Measurements from ENCODE around the gene ANKRD11. TPM values are rescaled to one million over a fixed set of nuclear protein-coding genes. Genes with fewer than 3 reads are reported as not detected.

Gene ANKRD11
- total RNA-seq, 1 donor from 2014 or later = 209 TPM

GRCh38 chr16:89237733-89238132 is 252.6 kb downstream of the ANKRD11 start:
- Mint-ChIP-seq H3K36me3 (ENCODE audit: unreplicated experiment) (peaks cover 21% of the 10 kb centered on the region), H3K27ac (ENCODE audit: unreplicated experiment) (no peak overlapping the region), H3K4me1 (ENCODE audit: unreplicated experiment) (peaks cover 9% of the 10 kb centered on the region), H3K9me3 (ENCODE audit: unreplicated experiment) (no peaks in the 10 kb centered on the region), H3K4me3 (ENCODE audit: unreplicated experiment) (no peak overlapping the region), H3K27me3 (ENCODE audit: unreplicated experiment) (no peaks in the 10 kb centered on the region)
- TF ChIP-seq, protein P1, sequence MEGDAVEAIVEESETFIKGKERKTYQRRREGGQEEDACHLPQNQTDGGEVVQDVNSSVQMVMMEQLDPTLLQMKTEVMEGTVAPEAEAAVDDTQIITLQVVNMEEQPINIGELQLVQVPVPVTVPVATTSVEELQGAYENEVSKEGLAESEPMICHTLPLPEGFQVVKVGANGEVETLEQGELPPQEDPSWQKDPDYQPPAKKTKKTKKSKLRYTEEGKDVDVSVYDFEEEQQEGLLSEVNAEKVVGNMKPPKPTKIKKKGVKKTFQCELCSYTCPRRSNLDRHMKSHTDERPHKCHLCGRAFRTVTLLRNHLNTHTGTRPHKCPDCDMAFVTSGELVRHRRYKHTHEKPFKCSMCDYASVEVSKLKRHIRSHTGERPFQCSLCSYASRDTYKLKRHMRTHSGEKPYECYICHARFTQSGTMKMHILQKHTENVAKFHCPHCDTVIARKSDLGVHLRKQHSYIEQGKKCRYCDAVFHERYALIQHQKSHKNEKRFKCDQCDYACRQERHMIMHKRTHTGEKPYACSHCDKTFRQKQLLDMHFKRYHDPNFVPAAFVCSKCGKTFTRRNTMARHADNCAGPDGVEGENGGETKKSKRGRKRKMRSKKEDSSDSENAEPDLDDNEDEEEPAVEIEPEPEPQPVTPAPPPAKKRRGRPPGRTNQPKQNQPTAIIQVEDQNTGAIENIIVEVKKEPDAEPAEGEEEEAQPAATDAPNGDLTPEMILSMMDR (IDR thresholded peaks at IDR 0.05) = no peak
- DNase-seq (ENCODE audit: extremely low spot score, unreplicated experiment) = no peak

GRCh38 chr16:89233678-89234490 is 256.5 kb downstream of the ANKRD11 start:
- no peak overlapping the region for H3K4me3 Mint-ChIP-seq (ENCODE audit: unreplicated experiment)
- no peaks in the 10 kb centered on the region for H3K4me1 Mint-ChIP-seq (ENCODE audit: unreplicated experiment)
- H3K27me3 Mint-ChIP-seq (ENCODE audit: unreplicated experiment) = no peaks in the 10 kb centered on the region
- H3K27ac Mint-ChIP-seq (ENCODE audit: unreplicated experiment) = no peak overlapping the region
- TF ChIP-seq, protein P1 (IDR thresholded peaks at IDR 0.05) = no peak
- H3K36me3 Mint-ChIP-seq (ENCODE audit: unreplicated experiment) = peaks cover 47% of the 10 kb centered on the region
- H3K9me3 Mint-ChIP-seq (ENCODE audit: unreplicated experiment) = peaks cover 7% of the 10 kb centered on the region
- DNase-seq (ENCODE audit: extremely low spot score, unreplicated experiment) = no peak

GRCh38 chr16:89232107-89232506 is 258.3 kb downstream of the ANKRD11 start:
- H3K4me1 Mint-ChIP-seq (ENCODE audit: unreplicated experiment) = no peaks in the 10 kb centered on the region
- DNase-seq (ENCODE audit: extremely low spot score, unreplicated experiment) = no peak
- peaks cover 18% of the 10 kb centered on the region for H3K9me3 Mint-ChIP-seq (ENCODE audit: unreplicated experiment)
- no peaks in the 10 kb centered on the region for H3K27me3 Mint-ChIP-seq (ENCODE audit: unreplicated experiment)
- TF ChIP-seq, protein P1 (IDR thresholded peaks at IDR 0.05) = no peak
- peaks cover 65% of the 10 kb centered on the region for H3K36me3 Mint-ChIP-seq (ENCODE audit: unreplicated experiment)
- H3K27ac Mint-ChIP-seq (ENCODE audit: unreplicated experiment) = no peak overlapping the region
- no peak overlapping the region for H3K4me3 Mint-ChIP-seq (ENCODE audit: unreplicated experiment)

DNA sequence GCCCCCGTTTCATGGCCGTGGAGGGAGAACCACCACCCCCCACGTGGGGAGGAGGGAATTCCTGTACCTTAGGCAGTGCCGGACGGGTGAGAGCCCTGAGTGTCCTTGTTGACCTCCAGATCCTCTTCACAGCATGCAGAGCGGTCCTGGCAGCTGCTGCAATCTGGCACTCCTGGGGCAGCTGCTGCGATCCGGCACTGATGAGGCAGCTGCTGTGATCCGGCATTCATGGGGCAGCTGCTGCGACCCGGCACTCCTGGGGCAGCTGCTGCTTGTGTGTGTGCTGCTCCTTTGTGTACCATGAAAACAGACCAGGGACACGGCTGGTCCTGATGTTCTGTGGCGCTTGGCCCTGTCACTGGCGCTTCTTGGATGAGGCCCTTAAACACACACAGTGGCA is 260.1 kb downstream of the ANKRD11 start:
- H3K36me3 Mint-ChIP-seq (ENCODE audit: unreplicated experiment) = peaks cover 78% of the 10 kb centered on the region
- TF ChIP-seq, protein P1 (IDR thresholded peaks at IDR 0.05) = no peak
- H3K4me3 Mint-ChIP-seq (ENCODE audit: unreplicated experiment) = no peak overlapping the region
- H3K4me1 Mint-ChIP-seq (ENCODE audit: unreplicated experiment) = no peaks in the 10 kb centered on the region
- H3K27me3 Mint-ChIP-seq (ENCODE audit: unreplicated experiment) = no peaks in the 10 kb centered on the region
- DNase-seq (ENCODE audit: extremely low spot score, unreplicated experiment) = no peak
- no peak overlapping the region for H3K27ac Mint-ChIP-seq (ENCODE audit: unreplicated experiment)
- peaks cover 28% of the 10 kb centered on the region for H3K9me3 Mint-ChIP-seq (ENCODE audit: unreplicated experiment)

DNA sequence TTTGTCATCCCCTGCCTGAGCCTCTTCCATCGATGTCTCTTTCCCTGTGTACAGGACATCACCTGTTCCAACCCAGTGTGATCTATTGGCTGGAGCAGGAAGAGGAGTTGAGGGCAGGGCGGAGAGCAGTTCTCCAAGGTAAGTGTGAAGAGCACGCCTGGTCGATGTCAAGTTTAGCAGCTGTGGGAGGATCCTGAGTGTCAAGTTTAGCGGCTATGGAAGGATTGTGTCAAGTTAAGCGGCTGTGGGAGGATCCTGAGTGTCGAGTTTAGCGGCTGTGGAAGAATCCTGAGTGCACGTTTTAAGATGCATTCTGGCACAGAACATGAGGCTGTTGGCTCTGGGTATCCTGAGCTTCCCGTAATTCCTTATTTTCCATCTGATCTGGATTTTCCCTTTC is 265.7 kb downstream of the ANKRD11 start:
- H3K4me1 Mint-ChIP-seq (ENCODE audit: unreplicated experiment) = peaks cover under 1% of the 10 kb centered on the region
- TF ChIP-seq, protein P1 (IDR thresholded peaks at IDR 0.05) = no peak

More for the DNA sequence above, 265.7 kb downstream of the ANKRD11 start:
- Mint-ChIP-seq H3K36me3 (ENCODE audit: unreplicated experiment) (peaks cover 65% of the 10 kb centered on the region), H3K27ac (ENCODE audit: unreplicated experiment) (no peak overlapping the region), H3K9me3 (ENCODE audit: unreplicated experiment) (peaks cover 25% of the 10 kb centered on the region), H3K27me3 (ENCODE audit: unreplicated experiment) (no peaks in the 10 kb centered on the region), H3K4me3 (ENCODE audit: unreplicated experiment) (no peak overlapping the region)
- no peak for DNase-seq (ENCODE audit: extremely low spot score, unreplicated experiment)

Measured in osteocyte (in vitro differentiated cells).